ENCODE measurements around the gene RFXANK. TPM values are rescaled to one million over a fixed set of nuclear protein-coding genes. Genes with fewer than 3 reads are reported as not detected.

The RFXANK gene
- total and polyA plus RNA-seq, 9 of the 15 experiments (the other 6 are each of a cell fraction or from before 2014, with no cell fraction given) = 68.6 to 181 (median 150) TPM

- TF ChIP-seq E2F6 (IDR thresholded peaks at IDR 0.05; ENCODE audit: borderline replicate concordance in 1 of 2, extremely low read depth in 1 of 2, insufficient read depth in 1 of 2, insufficient read length in 1 of 2, low read depth in 1 of 2, low read length in 1 of 2, poor library complexity in 1 of 2, severe bottlenecking in 1 of 2) (peak; percentile 93 to 97), SRSF7 (optimal IDR thresholded peaks at IDR 0.05; ENCODE audit: low read depth, low read length) (no peak), PPARD (CRISPR knock-in tag; IDR thresholded peaks at IDR 0.05) (no peak), ZNF764 (CRISPR knock-in tag; IDR thresholded peaks at IDR 0.05; ENCODE audit: low read depth) (0 out of 2 replicates have a peak, but pooled peaks have one; percentile 53), NCOA1 (IDR thresholded peaks at IDR 0.05; ENCODE audit: low read depth) (no peak), PHF8 (IDR thresholded peaks at IDR 0.05; ENCODE audit: borderline replicate concordance, low read length) (peak; percentile 59; the same call in 1 of the 2 replicates), TRIM28 (IDR thresholded peaks at IDR 0.05) (peak; percentile 68; the same call in 1 of the 2 replicates), PHB (CRISPR knock-in tag; IDR thresholded peaks at IDR 0.05) (no peak), SIN3B (IDR thresholded peaks at IDR 0.05; ENCODE audit: low read depth) (no peak), POLR2H (tag; IDR thresholded peaks at IDR 0.05; ENCODE audit: low read depth) (no peak; the same call in 1 of the 2 replicates), MGA (IDR thresholded peaks at IDR 0.05) (peak; percentile 88), MNT (conservative IDR thresholded peaks at IDR 0.05) (peak; percentile 83 to 94)
Measured at GRCh38 chr19:19203012-19203856, 11.2 kb downstream of the RFXANK start, which contains the start of gene NR2C2AP (continued).

All from K562 (cell line).